Endometrium (tissue), 2 donors: Measurements from ENCODE around the gene TEAD1.

Source experiments
- FAIRE-seq: peaks from 2 replicates; lab custom pipeline; 2012; peaks lifted over from hg19 to GRCh38; lab: Jason Lieb, UNC
- donor health status: control.
- donor health status: control.

The TEAD1 gene

DNA sequence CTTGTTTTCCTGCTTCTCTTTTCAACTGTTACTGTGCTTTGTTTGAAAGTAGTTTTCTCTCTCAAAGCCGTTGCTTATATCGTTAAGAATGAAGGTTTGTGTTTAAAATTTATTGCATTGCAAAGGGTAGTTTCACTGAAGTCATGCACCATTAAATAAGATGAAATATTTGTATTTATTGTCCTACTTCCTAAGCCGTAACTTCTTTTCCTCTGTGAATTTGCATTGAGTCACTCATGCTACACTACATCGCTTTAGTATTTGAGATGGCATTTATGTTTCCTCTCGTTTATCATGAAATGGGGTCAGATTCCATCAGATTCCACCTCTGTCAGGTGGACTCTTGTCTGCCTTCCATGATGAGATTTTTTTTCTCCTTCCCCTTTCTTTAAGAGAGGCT is 269.1 kb downstream of the TEAD1 start:
- FAIRE-seq, result no peak

DNA sequence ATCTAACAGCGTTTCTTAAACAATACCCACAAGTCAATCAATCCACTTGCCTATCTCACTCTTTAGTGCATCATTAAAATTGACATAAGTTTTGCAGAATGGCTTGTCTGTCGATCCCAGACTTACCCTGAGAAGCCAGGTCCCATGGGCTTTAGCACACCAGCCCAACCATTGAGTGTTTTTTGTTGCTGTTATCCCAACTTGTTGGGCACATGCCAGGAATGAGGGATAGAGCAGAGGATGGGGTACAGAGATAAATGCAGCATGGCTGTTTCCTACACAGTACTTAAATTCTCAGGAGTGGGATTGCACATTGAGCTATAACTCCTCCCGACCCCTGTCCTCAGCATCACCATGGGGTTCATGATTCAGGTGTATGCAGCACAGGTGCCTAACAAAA is 270.7 kb downstream of the TEAD1 start:
- no peak for FAIRE-seq

- no peak for FAIRE-seq
Observed at GRCh38 chr11:12949453-12949852, 275.2 kb downstream of the TEAD1 start.

GRCh38 chr11:12950670-12951069 is 276.4 kb downstream of the TEAD1 start:
- no peak for FAIRE-seq

DNA sequence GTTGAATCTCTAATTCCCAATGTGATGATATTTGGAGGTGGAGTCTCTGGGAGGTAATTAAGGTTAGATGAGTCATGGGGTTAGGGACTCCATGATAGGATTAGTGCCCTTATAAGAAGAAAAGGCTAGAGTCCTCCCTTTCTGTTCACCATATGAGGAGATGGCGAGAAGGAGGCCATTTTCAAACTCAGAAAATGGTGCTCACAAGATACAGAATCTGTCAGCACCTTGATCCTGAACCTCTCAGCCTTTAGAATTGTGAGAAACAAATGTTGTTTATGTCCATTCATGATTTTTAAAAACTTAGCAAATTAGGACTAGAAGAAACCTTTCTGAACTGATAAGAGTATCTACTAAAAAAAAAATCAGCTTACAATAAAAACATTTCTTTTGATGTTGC is 277.2 kb downstream of the TEAD1 start:
- FAIRE-seq, result no peak

DNA sequence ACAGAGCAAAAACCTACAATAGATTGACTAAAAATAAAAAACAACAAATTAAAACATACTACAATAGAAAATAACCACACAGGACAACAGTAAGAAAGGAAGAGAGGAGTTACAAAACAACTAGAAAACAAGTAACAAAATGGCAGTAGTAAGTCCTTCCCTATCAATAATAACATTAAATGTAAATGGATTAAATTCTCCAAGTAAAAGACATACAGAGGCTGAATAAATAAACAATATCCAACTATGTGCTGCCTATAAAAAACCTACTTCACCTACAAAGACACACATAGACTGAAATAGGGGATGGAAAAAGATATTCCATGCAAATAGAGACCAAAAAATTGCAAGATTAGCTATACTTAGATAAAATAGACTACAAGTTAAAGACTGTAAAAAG is 277.9 kb downstream of the TEAD1 start:
- FAIRE-seq, result no peak

- FAIRE-seq, result no peak
Observed at GRCh38 chr11:12958986-12959385, 284.8 kb downstream of the TEAD1 start.

- no peak for FAIRE-seq
Observed at GRCh38 chr11:12961615-12962014, 287.4 kb downstream of the TEAD1 start.

DNA sequence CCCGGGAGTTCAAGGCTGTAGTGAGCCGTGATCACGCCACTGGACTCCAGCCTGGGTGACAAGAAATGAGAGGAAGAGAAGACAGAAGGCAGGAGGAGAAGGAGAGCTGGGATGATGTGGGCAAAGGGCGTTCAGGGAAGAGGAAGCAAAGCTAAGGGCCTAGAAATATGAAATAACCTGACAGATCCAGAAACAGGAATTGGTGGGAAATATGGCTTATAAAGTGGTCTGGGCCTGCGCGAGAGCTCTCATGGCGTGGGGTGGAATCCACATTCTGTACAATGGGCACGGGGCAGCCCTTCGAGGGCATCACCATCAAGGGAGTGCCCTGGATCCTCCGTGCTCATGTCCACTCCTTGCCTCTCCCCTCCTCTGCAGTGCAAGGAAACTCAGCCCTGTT is 288.1 kb downstream of the TEAD1 start:
- no peak for FAIRE-seq

GRCh38 chr11:12963051-12963450 is 288.8 kb downstream of the TEAD1 start:
- no peak for FAIRE-seq

GRCh38 chr11:12963792-12964536 is 289.7 kb downstream of the TEAD1 start:
- FAIRE-seq, result no peak

GRCh38 chr11:12964650-12965049 is 290.4 kb downstream of the TEAD1 start:
- no peak for FAIRE-seq

GRCh38 chr11:12966002-12966401 is 291.8 kb downstream of the TEAD1 start:
- FAIRE-seq, result no peak

GRCh38 chr11:12968101-12968500 is 293.9 kb downstream of the TEAD1 start:
- FAIRE-seq, result no peak

DNA sequence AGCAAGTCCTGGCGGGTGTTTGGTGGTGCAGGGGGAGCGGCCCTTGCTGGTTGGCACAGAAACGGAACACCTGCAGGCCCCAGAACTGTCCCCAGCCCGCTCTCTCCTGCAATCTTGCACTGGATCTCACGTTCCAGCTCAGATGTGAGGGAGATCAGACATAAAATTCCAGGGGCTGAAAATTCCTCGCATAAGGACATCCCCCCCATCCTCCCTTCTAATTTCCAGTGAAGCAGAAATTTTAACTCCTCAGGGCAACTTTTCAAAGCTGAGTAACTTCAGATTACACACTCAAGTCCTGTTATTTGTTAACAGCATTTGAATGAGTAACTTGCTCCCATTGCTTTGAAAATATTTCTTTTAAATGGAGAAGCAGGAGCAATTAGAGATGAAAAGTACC is 294.6 kb downstream of the TEAD1 start:
- no peak for FAIRE-seq

DNA sequence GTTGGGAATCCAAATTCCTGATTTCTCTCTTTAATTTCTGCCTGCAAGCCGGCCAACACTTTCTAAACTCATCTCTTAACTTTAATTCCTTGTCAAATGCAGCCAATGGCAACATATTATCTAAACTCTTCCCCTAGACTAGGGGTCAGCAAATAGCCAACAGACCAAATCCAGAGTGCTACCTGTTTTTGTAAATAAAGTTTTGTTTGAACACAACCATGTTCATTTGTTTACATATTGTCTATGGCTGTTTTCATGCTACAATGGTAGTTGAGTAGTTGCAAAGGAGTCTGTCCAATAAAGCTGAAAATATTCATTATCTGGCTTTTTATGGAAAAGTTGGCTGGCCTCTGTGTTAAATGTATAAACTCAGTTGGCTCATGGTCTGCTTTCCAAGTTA is 297.7 kb downstream of the TEAD1 start:
- no peak for FAIRE-seq

DNA sequence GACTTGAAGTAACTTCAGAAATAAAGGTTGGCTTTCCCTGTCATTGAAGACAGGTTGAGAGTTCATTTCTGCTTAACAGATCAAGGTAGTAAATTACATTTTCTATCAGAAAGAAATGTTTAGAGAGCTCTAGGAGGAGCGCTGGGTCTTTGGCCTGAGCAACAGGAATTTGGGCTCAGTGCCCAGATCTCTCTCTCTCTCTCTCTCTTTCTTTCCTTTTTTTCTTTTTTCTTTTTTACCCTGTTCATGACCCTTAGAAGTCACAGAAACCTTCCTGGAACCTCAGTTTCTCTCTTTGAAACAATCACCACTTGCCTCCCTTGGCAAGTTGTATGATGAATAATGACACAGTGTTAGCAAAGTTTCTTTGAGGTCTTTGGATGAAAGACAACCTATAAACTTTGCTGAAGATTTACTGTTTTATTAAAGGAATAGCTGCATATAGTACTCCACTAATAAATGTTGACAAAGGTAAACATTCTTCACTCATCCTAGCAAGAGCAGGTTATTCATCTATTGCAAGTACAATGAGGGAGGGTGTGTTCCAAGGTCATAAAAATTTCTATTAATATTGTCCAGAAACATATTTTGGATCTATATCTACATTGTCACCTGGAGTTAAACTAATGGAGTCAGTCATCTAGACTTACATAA is 299.4 kb downstream of the TEAD1 start:
- no peak for FAIRE-seq

DNA sequence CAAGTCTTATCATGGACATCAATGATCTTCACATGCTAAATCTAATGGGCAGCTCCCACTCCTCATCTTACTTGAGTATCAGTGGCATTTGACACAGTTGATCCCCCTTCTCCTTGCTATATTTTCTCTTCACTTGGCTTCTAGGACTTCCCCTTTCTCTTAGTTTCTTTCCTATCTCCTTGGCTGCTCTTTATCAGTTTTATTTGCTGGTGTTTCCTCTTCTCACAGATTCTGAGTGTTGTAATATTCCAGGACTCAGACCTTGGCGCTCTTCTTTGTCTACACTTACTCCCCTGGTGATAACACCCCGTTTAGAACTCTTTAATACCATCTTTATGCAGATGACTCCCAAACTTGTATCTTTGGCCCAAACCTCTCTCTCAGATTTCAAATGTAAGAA is 301.0 kb downstream of the TEAD1 start:
- no peak for FAIRE-seq

- FAIRE-seq, result no peak
Observed at GRCh38 chr11:12979928-12980689, 305.9 kb downstream of the TEAD1 start.

GRCh38 chr11:12981676-12982522 is 307.7 kb downstream of the TEAD1 start:
- no peak for FAIRE-seq

DNA sequence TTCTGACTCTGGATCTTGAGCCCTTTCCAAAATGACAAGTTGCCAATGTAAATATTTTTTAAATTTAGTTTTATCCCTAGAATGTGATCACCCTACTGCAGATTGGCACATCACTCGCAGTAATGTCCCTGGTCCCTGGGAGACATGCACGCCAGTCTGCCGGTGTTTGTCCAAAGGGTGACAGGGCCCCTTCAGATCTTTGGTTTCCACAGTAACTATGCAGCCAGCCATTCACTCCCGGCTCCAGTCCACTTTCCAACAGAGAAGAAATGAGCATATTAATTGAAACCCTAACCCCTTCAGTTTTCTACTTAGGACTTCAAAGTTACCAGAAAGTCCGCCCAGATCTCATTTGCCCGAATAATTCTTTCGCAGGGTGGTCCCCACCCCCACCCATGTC is 309.1 kb downstream of the TEAD1 start:
- FAIRE-seq, result no peak

GRCh38 chr11:12986194-12986898 is 312.1 kb downstream of the TEAD1 start:
- FAIRE-seq, result no peak
